GM21737 (cell line): Measurements from ENCODE around the gene AMIGO3.
"Not testable (repeated sequence)": the region's sequence is repeated elsewhere in the genome, so short reads cannot be mapped to it uniquely, and the experiment has no call there.

Experiments
- ATAC-seq: cut with Tn5 transposase; IDR thresholded peaks from one replicate; pipeline ENCODE4 v1.9.1; 2021; ENCODE audit warnings: mild to moderate bottlenecking, moderate library complexity; ENCODE audit not compliant: unreplicated experiment

The AMIGO3 gene

DNA sequence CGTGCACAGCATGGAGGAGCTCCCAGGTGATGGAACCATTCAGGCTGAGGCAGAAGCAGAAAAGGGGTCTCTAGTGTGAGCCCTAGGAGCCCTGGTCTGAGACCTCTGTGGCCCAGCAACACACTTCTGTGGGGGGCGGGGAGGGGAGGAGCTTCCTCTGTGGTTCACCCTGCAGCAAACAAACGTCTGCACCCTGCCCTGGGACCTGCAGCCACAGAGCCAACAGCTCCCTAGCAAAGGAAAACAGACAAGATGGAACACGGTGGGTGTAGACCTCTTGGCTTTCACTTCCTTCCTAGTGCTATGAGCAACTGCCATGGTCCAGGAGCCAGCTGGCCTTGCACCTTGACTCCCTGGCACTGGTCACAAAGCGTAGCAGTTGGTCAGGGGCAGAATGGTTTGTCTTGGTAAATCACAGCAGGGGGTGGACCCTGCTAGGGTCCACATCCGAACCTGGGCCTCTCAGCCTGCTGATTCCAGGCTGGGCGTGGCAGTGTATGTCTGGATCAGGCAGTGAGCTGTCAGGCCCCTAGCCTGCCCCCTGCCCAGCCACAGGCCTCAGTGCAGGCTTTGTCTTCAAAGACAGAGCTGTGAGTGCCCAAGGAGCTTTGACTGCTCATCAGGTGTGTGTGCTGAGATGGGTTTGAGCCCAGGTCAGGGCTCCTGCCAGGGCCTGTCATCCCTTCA, 6.7 kb downstream of the AMIGO3 start:
- no peak for ATAC-seq

DNA sequence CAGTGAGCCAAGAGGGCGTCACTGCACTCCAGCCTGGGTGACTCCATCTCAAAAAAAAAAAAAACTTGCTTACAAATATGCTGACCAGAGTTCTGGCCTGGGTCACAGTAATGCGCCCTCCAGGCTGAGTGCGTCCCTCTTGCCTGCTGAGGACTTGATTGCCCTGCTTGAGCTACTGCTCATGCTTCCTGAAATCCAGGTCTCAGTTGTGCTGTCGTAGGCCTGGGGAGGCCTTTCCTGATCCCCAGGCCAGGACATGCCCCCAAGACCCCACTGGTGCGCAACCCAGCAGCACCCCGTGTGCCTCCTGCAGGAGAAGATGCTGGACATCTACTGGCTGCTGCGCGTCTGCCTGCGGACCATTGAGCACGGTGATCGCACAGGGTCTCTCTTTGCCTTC, 7.3 kb downstream of the AMIGO3 start:
- ATAC-seq: no peak

- no peak for ATAC-seq
These were observed 8.0 kb downstream of the AMIGO3 start for GRCh38 chr3:49711489-49711888.

DNA sequence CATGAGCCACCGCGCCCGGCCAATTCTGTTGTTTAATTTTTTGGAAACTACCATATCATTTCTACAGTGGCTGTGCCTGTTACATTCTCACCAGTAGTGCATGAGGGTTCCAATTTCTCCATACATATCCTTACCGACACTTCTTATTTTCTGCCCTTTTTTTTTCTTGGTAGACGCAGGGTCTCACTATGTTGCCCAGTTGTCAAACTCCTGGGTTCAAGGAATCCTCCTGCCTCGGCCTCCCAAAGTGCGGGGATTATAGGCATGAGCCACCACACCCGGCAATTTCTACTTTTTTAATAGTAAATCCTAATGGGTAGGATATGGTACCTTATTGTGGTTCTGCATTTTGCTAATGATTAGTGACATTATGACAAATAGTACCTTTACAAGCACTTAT, 9.6 kb downstream of the AMIGO3 start:
- ATAC-seq: no peak

GRCh38 chr3:49707113-49707480, 12.4 kb downstream of the AMIGO3 start:
- ATAC-seq: no peak

DNA sequence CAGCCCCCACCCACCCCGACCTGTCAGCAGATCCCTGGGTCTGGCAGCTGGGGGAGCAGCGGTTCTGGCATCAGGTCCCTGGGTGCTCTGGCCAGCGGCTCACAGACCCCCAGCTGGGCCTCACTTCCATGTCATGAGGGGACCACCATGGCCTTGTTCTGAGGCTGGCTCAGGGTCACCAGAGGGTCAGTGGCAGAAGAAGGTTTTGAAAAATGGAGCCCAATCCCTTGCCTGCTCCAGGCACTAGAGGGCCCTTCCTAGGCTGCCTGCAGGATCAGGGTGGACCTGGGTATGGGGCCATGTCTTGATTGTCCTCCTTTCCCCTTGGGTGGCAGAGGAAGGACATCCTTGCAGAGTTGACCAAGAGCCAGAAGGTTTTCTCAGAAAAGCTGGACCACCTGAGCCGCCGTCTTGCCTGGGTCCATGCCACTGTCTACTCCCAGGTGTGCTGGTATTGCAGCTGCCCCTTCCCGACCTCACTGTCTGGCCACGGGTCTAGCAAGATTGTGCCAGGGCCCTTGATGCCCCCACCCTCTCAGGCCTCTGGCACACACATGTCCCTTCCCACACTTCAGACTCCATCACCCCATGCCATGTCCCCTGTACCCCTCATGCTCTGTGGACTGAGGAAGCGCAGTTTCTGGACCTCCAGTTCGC, 12.9 kb downstream of the AMIGO3 start:
- ATAC-seq: no peak

GRCh38 chr3:49705390-49705960, 14.0 kb downstream of the AMIGO3 start:
- ATAC-seq: no peak

DNA sequence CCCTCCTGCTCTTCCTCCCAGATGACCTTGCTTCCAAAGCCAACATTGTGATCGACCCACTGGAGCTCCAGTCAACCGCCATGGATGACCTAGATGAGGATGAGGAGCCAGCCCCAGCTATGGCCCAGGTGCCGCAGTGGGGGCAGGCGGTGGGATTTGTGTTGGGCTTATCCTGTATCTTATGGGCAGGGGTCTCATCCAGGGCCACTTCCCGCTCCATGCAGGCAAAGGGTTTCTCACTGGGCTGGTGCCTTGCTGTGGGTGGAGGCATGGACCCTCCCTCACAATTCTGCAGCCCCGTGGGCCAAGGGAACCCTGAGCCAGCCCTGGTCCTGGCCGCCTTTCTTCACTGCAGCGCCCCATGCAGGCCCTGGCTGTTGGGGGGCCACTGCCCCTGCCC, 14.9 kb downstream of the AMIGO3 start:
- no peak for ATAC-seq

GRCh38 chr3:49703956-49704355, 15.5 kb downstream of the AMIGO3 start:
- no peak for ATAC-seq

DNA sequence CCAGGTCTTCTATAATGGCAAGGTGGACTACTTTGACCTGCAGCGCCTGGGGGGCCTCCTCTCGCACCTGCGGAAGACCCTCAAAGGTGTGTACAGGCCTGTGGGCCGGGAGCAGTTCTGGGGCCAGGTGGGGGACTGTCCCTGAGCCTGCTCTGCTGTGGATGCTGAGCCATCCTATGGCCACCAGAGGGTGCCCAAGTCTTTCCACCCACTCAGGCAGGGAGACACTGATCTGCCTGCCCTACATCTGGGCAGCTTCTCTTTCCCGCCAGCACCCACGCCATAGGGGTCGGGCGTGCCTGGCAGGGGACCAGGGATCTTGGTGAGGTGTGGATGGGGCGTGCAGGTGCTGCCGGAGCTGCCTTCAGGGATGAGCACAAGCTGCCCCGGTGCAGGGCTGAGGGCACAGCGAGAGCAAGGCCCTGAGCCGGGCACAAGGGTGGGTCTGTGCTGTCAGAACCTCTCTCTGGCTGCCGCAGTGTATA, 16.0 kb downstream of the AMIGO3 start:
- ATAC-seq: no peak

GRCh38 chr3:49702672-49703071, 16.8 kb downstream of the AMIGO3 start:
- no peak for ATAC-seq

- no peak for ATAC-seq
These were observed 18.0 kb downstream of the AMIGO3 start for GRCh38 chr3:49701388-49702077.

DNA sequence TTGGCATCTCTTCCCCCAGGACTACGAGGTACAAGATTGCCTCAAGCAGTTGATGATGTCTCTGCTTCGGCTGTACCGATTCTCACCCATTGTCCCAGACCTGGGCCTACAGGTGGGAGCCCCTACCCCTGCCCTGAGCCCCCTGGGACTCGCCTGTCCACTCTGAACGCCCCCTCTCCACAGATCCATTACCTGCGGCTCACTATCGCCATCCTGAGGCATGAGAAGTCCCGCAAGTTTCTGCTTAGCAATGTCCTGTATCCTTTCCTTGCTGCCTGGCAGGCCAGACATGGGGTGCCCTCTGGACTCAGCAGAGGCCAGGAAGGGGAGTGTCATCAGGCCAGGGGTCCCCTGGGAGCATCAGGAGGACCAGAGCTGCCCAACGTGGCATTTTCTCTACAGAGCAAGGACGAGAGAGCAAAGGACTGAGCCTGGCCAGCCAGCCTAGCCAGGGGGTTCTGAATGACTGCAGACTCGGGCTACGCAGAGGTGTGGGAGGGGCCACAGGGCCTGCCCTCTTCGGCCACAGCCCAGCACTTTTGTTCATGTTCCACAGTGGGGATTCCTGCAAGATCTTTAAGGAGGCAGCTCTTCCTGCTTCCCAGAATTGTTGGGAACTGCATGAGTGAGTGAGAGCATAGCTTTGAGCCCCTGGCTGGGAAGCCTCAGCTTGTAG, 18.9 kb downstream of the AMIGO3 start:
- ATAC-seq: no peak

DNA sequence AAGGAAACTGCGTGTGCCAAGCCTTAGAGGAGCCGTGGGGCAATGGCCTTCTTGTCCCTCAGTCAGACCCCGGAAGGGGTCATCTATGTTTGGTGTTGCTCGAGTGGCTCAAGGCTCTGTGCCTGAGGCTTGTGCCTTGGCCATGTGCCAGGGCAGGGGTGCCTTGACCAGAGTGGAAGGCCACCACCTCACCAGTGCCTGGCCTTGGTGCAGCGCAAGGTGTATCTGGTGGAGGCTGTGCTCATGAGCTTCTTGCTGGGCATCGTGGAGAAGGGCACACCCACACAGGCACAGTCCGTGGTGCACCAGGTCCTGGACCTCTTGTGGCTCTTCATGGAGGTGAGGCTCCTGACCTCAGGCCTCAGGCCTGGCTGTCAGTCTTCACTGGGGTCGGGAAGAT, 19.5 kb downstream of the AMIGO3 start:
- ATAC-seq: no peak

- ATAC-seq: no peak
These were observed 20.1 kb downstream of the AMIGO3 start for GRCh38 chr3:49699281-49699979.

GRCh38 chr3:49695350-49696015, 24.0 kb downstream of the AMIGO3 start:
- not testable (repeated sequence) for ATAC-seq

DNA sequence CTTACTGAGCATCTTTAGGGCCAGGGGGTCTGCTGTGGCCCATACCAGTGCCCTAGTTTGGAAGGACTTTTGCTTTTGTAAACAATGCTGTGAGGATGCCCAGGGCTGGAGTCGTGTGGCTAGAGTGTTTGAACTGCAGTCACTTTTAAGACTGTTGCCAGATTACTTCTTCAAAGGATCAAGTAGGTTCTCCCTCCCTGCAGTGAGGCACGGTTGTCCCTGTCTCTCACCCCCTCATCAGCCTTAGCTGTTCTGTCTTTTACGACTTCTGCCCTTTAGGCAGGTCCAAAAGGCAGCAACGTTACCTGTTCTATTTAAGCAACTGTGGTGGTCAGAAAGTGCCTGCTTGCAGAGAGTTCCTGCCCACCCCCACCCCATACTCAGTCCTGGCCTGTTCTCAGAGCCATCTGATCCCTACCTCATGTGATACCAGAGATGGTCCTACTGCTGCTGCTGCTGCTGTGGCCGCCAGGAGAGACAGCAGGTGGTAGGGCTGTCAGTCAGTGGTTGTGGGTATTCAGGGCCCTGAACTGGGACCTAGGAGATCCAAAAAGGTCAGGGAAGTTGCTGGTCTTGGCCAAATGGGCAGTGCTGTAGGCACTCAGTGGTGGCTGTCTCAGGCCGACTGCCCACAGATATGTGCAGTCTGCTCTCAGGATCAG, 24.9 kb downstream of the AMIGO3 start:
- ATAC-seq: not testable (repeated sequence)

- not testable (repeated sequence) for ATAC-seq
These were observed 28.0 kb downstream of the AMIGO3 start for GRCh38 chr3:49691481-49691880.

DNA sequence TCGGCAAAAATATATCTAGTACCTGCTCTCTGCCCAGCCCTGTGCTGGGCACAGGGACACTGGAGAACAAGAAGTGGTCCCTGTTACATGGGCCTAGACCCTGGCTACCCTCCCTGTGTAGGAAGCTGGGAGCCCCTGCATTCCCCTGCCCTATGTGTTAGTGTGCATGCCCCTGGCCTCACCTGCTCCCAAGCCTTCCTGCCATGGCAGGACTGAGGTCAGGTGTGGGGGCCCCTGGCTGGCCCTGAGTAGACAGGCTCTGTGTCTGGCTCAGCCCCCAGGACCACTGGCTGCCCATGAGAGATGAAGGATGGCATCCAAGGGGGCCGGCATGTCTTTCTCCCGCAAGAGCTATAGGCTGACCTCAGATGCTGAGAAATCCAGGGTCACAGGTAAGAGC, 28.6 kb downstream of the AMIGO3 start:
- ATAC-seq: not testable (repeated sequence)
